K562 (cell line): ENCODE results near the gene ZNF74. TPM values are rescaled to one million over a fixed set of nuclear protein-coding genes. Genes with fewer than 3 reads are reported as not detected.

Experiments used
- CAMTA2 ChIP-seq: fragments of 250-450 bp; sonication (Bioruptor Pico); conservative IDR thresholded peaks from 2 replicates; pipeline ENCODE4 v1.5.1; 2022
- CTCFL ChIP-seq: IDR thresholded peaks from 2 replicates; pipeline ENCODE4 v1.6.1; 2011; ENCODE audit warnings: borderline replicate concordance, low read depth, mild to moderate bottlenecking, moderate library complexity, low read length; ENCODE audit not compliant: insufficient read depth, poor library complexity, severe bottlenecking
- EHMT2 ChIP-seq: fragments of 450-650 bp; IDR thresholded peaks from 2 replicates; pipeline ENCODE4 v1.6.1; 2018; ENCODE audit warnings: antibody characterized with exemption
- EWSR1 ChIP-seq: fragments of 450-650 bp; IDR thresholded peaks from 2 replicates; pipeline ENCODE4 v1.6.1; 2018; ENCODE audit warnings: borderline replicate concordance, mild to moderate bottlenecking, low read depth, moderate library complexity; ENCODE audit not compliant: partially characterized antibody
- GATAD2B ChIP-seq: fragments of 450-650 bp; IDR thresholded peaks from 2 replicates; pipeline ENCODE4 v1.6.1; 2017; ENCODE audit warnings: mild to moderate bottlenecking, borderline replicate concordance
- HIVEP1 ChIP-seq: fragments of 250-450 bp; sonication (Bioruptor Pico); IDR thresholded peaks from 2 replicates; pipeline ENCODE4 v1.4.0; 2020; ENCODE audit warnings: mild to moderate bottlenecking
- HNRNPK ChIP-seq: fragments of 200-400 bp; formaldehyde crosslinking; IDR thresholded peaks from one replicate; pipeline ENCODE4 v1.6.1; 2018; ENCODE audit warnings: mild to moderate bottlenecking, low read depth, low read length; ENCODE audit not compliant: poor library complexity, severe bottlenecking
- HNRNPL ChIP-seq: fragments of 200-400 bp; formaldehyde crosslinking; IDR thresholded peaks from 2 replicates; pipeline ENCODE4 v1.6.1; 2017; ENCODE audit warnings: low read depth, mild to moderate bottlenecking, low read length
- HSF4 ChIP-seq: fragments of 250-450 bp; sonication (Bioruptor Pico); IDR thresholded peaks from 2 replicates; pipeline ENCODE4 v2.1.2; 2022; ENCODE audit warnings: mild to moderate bottlenecking, moderate library complexity, borderline replicate concordance
- KDM1A ChIP-seq, 2 experiments: fragments of 450-650 bp; IDR thresholded peaks; 2 replicates each; pipeline ENCODE4 v1.6.1; 2016; ENCODE audit warnings: mild to moderate bottlenecking in 2 of 2
- PATZ1 ChIP-seq: fragments of 250-450 bp; sonication (Bioruptor Pico); IDR thresholded peaks from 2 replicates; pipeline ENCODE4 v1.5.0; 2020; ENCODE audit warnings: mild to moderate bottlenecking, borderline replicate concordance
- PCBP1 ChIP-seq: fragments of 200-400 bp; formaldehyde crosslinking; IDR thresholded peaks from 2 replicates; pipeline ENCODE4 v1.6.1; 2018; ENCODE audit warnings: mild to moderate bottlenecking, low read depth, low read length; ENCODE audit not compliant: poor library complexity, severe bottlenecking
- POLR2AphosphoS2 ChIP-seq: IDR thresholded peaks from 2 replicates; pipeline ENCODE4 v1.6.1; 2012; ENCODE audit warnings: low read length, improper control_type of control experiment
- SIRT6 ChIP-seq: IDR thresholded peaks from one replicate; pipeline ENCODE4 v1.6.1; 2012; ENCODE audit warnings: low read depth, mild to moderate bottlenecking, control low read depth, inconsistent platforms, low read length, moderate library complexity
- SMAD2 ChIP-seq: fragments of 150-350 bp; IDR thresholded peaks from 2 replicates; pipeline ENCODE4 v1.6.1; 2014; ENCODE audit warnings: low read depth, mild to moderate bottlenecking, low read length
- SMAD3 ChIP-seq: fragments of 450-650 bp; formaldehyde crosslinking; conservative IDR thresholded peaks from 2 replicates; pipeline ENCODE4 v1.4.0; 2020; ENCODE audit warnings: mild to moderate bottlenecking
- ZBTB1 ChIP-seq: sonication (generic); formaldehyde crosslinking; IDR thresholded peaks from 2 replicates; pipeline ENCODE4 v1.8.1; 2023; ENCODE audit warnings: missing genetic modification reagents, low read depth, mild to moderate bottlenecking, borderline replicate concordance
- ZBTB33 ChIP-seq: sonication (generic); formaldehyde crosslinking; IDR thresholded peaks from 2 replicates; pipeline ENCODE4 v1.8.1; 2023; ENCODE audit warnings: mild to moderate bottlenecking, missing genetic modification reagents
- ZNF140 ChIP-seq: fragments of 250-450 bp; sonication (Bioruptor Pico); IDR thresholded peaks from 2 replicates; pipeline ENCODE4 v1.8.0; 2021; ENCODE audit warnings: moderate library complexity, mild to moderate bottlenecking, inconsistent platforms
- ZNF197 ChIP-seq: fragments of 200-800 bp; sonication (Bioruptor generic); IDR thresholded peaks from 2 replicates; pipeline ENCODE4 v1.6.1; 2016; ENCODE audit warnings: low read depth, missing genetic modification characterization, missing compliant biosample characterization
- ZNF217 ChIP-seq: sonication (generic); formaldehyde crosslinking; IDR thresholded peaks from 2 replicates; pipeline ENCODE4 v1.8.0; 2022; ENCODE audit warnings: mild to moderate bottlenecking, missing genetic modification reagents
- ZNF23 ChIP-seq: fragments of 250-450 bp; sonication (Bioruptor Pico); IDR thresholded peaks from 2 replicates; pipeline ENCODE4 v1.4.0; 2020; ENCODE audit warnings: mild to moderate bottlenecking
- polyA plus RNA-seq, 8 experiments: library from polyadenylated mRNA; depleted of rRNA in 4 of 8; stranded (reverse) in 5 of 8; unstranded in 3 of 8; fragments of >200 nt; fragmentation: Nextera tagmentation in 2 of 8; fragmentation: Illumina TruSeq in 1 of 8; extraction: Ambion mirVana in 2 of 8; extraction: Trizol in 1 of 8; gene quantifications; 2 replicates each; pipeline versions ENCODE4 v1.2.1 to v1.2.3, GENCODE V29; 2011 to 2014; ENCODE audit warnings: inconsistent platforms in 1 of 8, missing spikeins in 1 of 8
- total RNA-seq, 7 experiments: library from RNA; depleted of rRNA in 6 of 7; stranded (reverse); fragments of >200 nt in 6 of 7; fragmentation: Illumina TruSeq in 2 of 7; extraction: Trizol in 2 of 7; gene quantifications; 2 replicates each; pipeline versions ENCODE4 v1.2.1 to v1.2.3, GENCODE V29; 2011 to 2021; ENCODE audit warnings: low replicate concordance in 1 of 7

The ZNF74 gene
- total and polyA plus RNA-seq, 9 of the 15 experiments (the other 6 are each of a cell fraction or from before 2014, with no cell fraction given), result 2.4 to 53.5 (median 31.5) TPM

- TF ChIP-seq ZBTB33 (CRISPR knock-in tag) (peak; percentile 78; the same call in 1 of the 2 replicates), HNRNPK (no peak), ZBTB1 (CRISPR knock-in tag) (peak; percentile 78; the same call in 1 of the 2 replicates), PCBP1 (no peak), ZNF23 (CRISPR knock-in tag) (no peak), EWSR1 (no peak), GATAD2B (no peak), SMAD3 (CRISPR knock-in tag) (peak; percentile 90), KDM1A (IDR thresholded peaks at IDR 0.05) (no peak), HNRNPL (no peak), EHMT2 (no peak), ZNF197 (CRISPR knock-in tag) (no peak), CTCFL (no peak), ZNF217 (CRISPR knock-in tag) (no peak), SMAD2 (no peak; the same call in 1 of the 2 replicates), POLR2AphosphoS2 (no peak), HIVEP1 (CRISPR knock-in tag) (peak; percentile 20), PATZ1 (CRISPR knock-in tag) (no peak), HSF4 (CRISPR knock-in tag) (0 out of 2 replicates have a peak, but pooled peaks have one; percentile 37), ZNF140 (0 out of 2 replicates have a peak, but pooled peaks have one; percentile 37), SIRT6 (no peak), CAMTA2 (CRISPR knock-in tag) (peak; percentile 76; the same call in 1 of the 2 replicates)
Observed at GRCh38 chr22:20456064-20456721, 62.2 kb downstream of the ZNF74 start (continued).
